ENCODE measurements around the gene RBM7.

The RBM7 gene

GRCh38 chr11:114448749-114449482 is 48.5 kb downstream of the RBM7 start:
- DNase-seq = peak in 1 of 14 donors; percentile 76

GRCh38 chr11:114449845-114450244 is 49.4 kb downstream of the RBM7 start:
- DNase-seq = no peak

GRCh38 chr11:114452399-114452798 is 51.9 kb downstream of the RBM7 start:
- DNase-seq = no peak

Measured in C1 segment of cervical spinal cord (tissue), 14 donors.